SHP77 (cell line): Measurements from ENCODE around the gene APMAP.

Experiments
- DNase-seq, 2 experiments: peaks; one replicate each; lab custom pipeline; 2025; lab: John Stamatoyannopoulos, UW

Gene APMAP

GRCh38 chr20:24987244-24987643, 5.3 kb downstream of the APMAP start:
- no peak for DNase-seq

GRCh38 chr20:24986436-24987015, 6.0 kb downstream of the APMAP start:
- no peak for DNase-seq

GRCh38 chr20:24985802-24986201, 6.7 kb downstream of the APMAP start:
- DNase-seq: no peak

- DNase-seq: no peak
These were observed 7.5 kb downstream of the APMAP start for GRCh38 chr20:24984961-24985640.

- DNase-seq: no peak
These were observed 8.7 kb downstream of the APMAP start for GRCh38 chr20:24983896-24984295.

GRCh38 chr20:24981790-24982189, 10.8 kb downstream of the APMAP start:
- no peak for DNase-seq

GRCh38 chr20:24981282-24981681, 11.3 kb downstream of the APMAP start:
- DNase-seq: no peak

- DNase-seq: no peak
These were observed 12.1 kb downstream of the APMAP start for GRCh38 chr20:24980291-24981053.

- DNase-seq: no peak
These were observed 13.3 kb downstream of the APMAP start for GRCh38 chr20:24979036-24979960.

- no peak for DNase-seq
These were observed 14.0 kb downstream of the APMAP start for GRCh38 chr20:24978513-24978912.

GRCh38 chr20:24977797-24978196, 14.8 kb downstream of the APMAP start:
- DNase-seq: no peak

GRCh38 chr20:24977336-24977735, 15.2 kb downstream of the APMAP start:
- no peak for DNase-seq

- no peak for DNase-seq
These were observed 20.2 kb downstream of the APMAP start for GRCh38 chr20:24972341-24972740.

- DNase-seq: no peak
These were observed 21.0 kb downstream of the APMAP start for GRCh38 chr20:24971376-24972101.

GRCh38 chr20:24970754-24971153, 21.8 kb downstream of the APMAP start:
- DNase-seq: no peak

- no peak for DNase-seq
These were observed 22.5 kb downstream of the APMAP start for GRCh38 chr20:24970030-24970553.

- DNase-seq: no peak
These were observed 23.1 kb downstream of the APMAP start for GRCh38 chr20:24969186-24970029.

GRCh38 chr20:24968278-24968800, 24.2 kb downstream of the APMAP start:
- peak in 1 of 2 experiments; percentile 32 for DNase-seq

- DNase-seq: no peak
These were observed 26.1 kb downstream of the APMAP start for GRCh38 chr20:24966317-24967012.
